ENCODE results near the gene SLC39A11.

The SLC39A11 gene

DNA sequence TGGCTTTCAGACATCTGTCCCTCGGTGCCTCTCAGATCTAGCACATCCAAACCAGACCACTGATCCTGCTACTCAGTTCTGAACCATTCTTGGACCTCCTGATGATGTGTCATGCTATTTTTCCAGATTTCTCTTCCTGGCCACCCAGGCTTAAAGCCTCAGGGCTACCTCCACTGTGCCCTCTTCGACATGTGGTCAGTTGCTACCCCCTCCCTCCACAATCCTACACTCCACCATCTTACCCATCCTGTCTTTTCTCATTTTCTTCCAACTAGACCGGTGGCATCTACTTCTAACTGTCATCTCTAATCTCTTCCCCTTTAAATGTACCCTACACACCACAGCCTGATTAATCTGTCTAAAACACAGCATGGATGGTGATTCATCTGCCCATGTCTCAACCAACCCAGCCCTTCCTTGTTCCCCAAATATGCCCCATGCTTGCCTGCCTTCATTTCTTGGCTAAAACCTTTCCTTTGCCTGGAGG lies 478.6 kb downstream of the SLC39A11 start:
- DNase-seq (ENCODE audit: extremely low read depth in 1 of 2, low read depth in 1 of 2), result no peak

DNA sequence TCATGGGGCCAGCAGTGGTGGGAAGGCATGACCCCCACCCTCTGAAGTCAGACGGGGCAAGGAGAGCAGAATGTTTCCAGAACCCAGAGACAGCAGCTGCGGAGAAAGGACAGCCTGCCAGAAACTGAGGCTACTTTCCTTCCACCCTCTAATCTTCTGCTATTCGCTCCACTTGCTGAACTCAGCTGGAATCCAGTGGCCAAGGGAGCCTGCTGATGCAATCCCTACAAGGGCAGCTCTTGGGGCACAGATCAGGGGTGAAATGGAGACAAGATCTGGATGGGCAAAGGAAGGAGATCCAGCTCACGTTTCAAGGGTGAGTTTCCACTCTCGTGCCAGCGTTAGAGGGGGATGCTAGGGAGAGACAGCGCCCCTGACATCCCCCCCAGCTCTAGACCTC lies 479.1 kb downstream of the SLC39A11 start:
- DNase-seq (ENCODE audit: extremely low read depth in 1 of 2, low read depth in 1 of 2), result no peak

DNA sequence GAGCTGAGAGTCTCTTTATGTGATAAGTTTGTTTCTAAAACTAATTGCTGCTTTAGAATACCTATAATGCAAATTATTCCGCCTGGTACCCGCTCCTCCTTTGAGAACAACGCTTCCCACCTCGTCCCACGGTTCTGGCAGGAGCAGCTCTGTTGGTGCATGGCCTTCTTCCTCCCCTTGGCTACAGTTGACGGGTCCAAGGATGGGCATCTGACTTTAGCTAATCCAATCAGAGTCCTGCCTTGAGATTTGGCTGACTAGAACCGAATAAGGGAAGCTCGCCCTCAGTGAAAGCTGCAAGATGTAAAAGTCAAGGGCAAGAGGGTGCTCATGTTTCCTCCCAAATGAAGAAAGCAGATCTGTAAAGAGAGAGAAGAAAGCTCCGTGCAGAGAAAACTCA lies 481.3 kb downstream of the SLC39A11 start:
- no peak for DNase-seq (ENCODE audit: extremely low read depth in 1 of 2, low read depth in 1 of 2)

DNA sequence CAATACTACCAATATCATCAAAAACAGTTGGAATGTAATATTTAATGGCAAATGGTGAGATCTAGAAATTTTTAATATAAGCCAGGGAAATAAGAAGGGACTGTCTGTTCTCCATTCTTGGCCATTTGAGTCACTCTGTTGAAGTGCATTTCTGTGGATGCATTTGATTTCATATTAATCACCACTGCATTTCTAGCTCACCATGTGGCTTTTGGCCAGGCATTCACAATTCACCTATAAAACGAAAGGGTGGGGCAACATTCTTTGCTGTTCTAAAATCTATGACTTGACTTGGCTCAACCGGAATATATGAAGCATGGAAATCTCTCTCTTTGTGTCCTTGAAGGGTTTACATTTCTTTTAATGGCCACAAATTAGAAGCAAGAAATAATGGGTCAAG lies 483.0 kb downstream of the SLC39A11 start:
- DNase-seq (ENCODE audit: extremely low read depth in 1 of 2, low read depth in 1 of 2), result no peak

DNA sequence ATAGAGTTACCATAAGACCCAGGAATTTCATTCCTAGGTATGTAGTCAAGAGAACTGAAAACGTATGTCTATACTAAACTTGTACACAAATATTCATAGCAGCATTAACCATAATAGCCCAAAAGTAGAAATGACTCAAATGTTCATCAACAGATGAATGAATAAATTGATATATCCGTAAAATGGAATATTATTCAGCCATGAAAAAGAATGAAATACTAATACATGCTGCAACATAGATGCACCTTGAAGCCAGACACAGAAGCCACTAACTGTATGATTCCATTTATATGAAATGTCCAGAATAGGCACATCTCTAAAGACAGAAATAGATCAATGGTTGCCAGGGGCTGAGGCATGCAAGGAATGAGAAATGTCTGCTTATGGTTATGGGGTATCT lies 484.1 kb downstream of the SLC39A11 start:
- no peak for DNase-seq (ENCODE audit: extremely low read depth in 1 of 2, low read depth in 1 of 2)

DNA sequence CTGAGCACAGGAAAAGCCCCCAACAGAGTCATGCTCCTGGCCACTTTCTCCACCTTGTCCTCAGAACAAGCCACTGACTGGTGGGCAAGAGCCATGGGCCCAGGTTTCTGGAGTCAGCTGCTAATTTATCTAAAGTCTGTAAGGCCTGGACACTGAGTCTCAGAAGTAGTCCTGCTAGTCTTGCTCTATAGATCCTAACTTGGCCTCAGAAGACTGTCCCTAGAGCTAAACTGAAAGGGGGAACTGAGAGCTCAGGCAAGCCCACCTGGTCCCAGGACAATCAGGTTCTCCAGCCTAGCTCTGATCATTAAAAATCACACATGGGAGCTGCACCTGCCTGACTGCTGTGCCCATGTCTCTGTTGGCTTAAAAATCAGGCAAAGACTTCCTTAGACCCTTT lies 485.8 kb downstream of the SLC39A11 start:
- DNase-seq (ENCODE audit: extremely low read depth in 1 of 2, low read depth in 1 of 2), result no peak

DNA sequence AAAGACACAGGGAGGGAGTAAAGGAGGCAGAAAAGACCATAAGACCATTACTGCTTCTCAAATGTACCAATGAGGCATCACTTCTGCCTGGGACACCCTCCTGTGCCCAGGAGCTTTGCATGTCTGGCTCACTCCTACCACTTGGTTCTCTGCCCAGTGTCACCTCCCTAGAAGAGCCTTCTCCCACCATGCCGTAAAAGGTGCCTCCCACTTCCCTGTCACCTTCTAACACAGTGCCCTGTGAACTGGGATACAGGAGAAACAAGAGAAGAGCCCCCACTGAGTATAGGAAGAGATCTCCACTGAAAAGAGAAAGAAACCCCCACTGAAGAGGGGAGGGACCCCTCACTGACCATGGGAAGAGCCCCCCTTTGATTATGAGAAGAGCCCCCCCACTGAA lies 486.9 kb downstream of the SLC39A11 start:
- DNase-seq (ENCODE audit: extremely low read depth in 1 of 2, low read depth in 1 of 2), result no peak

DNA sequence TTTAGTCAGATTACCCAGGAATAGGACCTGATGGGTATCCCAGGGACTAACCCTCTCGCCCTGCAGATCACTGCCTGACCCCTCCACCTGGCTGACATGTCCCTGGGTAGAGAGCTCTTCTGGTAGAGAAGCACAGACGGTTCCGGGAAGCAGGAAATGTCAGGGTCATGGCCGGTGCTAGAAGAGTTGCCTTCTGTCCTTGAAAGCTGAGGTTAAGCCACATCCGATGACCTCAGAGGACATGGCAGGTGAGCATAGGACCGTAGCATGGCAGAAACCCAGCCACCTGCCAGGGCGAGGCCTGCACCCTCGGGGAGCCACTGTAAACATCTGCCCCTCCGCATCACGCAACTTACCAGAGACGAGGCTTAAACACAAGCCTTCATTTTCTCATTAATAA lies 488.0 kb downstream of the SLC39A11 start:
- DNase-seq (ENCODE audit: extremely low read depth in 1 of 2, low read depth in 1 of 2), result no peak

DNA sequence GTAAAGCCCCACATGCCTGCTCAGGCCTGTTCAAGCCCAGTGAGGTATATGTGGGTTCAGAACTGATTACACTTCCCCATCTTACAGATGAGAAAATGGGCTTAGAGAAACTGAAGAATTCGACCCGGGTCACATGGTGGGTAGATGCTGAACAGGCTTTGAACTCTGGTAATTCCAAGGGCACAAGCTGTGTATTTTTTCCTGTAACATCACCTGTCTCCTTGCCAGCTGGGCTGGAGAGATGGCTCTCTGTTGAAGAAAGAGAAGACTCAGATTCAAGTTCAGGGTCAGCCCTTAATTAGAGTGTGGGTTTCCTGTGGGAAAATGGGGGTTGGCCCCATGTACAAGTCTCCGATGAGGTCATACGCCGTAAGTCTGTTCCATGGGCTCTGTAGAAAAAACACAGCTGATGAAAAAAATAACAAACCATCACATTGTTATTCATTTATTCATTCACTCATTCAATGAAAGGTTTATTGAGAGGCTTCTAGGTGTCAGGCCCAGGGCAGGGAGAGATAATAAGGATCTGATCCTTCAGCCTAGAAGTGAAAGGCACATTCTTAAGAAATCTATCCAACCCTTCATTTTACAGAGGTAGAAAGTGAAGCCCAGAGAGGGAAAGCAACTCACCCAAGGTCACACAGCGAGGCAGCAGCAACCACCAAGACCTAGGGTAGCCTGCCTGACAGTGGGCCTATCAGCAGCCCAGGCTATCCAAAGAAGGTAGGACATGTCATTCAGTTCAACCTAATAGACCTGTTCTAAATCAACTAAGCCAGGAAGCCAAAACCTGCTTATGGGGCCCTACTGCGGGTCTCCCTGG lies 488.9 kb downstream of the SLC39A11 start:
- DNase-seq (ENCODE audit: extremely low read depth in 1 of 2, low read depth in 1 of 2), result no peak

DNA sequence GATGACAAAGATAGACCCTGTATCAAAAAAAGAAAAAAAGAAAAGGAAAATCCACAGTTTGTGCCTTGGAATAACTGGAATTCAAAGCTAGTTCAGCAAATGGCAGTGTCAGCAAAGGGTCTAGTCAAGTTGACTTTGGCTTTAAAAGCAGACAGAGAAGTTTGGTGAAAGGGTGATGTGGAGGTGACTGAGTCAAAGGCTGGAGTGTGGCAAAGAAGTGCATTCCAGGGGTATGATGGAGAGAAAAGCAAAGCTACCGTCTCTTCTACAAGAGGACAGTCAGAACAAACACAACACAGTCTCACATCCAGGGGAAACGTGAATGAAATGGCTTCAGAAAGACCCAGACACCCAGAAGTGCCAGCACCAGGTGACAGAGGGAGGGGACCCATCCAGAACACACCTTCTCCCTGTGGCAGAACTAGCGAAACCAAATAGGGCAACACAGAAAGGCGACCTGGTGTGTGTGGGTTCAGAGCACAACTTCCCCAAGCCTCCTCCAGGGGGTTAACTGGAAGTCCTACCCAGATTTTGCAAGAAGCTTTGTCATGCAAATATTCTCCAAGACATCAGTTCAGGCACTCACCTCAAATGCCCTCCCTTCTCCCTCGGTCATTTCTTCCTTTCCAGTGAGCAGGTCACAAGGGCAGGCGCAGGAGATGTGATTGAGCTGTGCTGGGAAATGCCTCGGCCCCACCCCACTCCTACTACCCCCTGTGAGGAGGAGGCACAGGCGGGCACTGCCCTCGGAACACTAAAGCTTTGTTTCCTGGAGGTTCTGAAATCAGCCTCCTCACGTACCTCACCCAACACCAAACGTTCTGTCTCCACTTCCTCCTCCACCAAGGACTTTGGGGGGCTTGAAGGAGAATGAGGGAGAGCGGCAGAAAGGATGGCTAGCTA lies 489.7 kb downstream of the SLC39A11 start:
- no peak for DNase-seq (ENCODE audit: extremely low read depth in 1 of 2, low read depth in 1 of 2)

DNA sequence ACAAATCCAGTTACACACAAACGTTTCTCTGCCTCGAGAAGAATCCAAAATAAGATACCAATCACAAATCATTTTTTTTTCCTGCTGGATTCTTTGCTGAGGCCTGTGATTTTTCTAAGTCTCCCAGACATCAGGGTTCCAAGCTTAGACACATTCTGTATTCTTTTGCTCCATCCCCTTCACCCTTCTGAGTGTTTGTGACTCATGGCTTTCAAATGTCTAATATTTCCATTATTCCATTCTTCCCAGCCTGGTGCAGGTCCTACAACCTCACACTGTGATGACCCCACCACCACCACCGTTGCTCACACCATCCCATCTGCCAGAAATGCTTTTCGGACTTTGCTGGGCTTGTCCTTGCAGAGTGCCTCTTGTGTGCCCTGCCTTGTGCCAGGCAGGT lies 491.6 kb downstream of the SLC39A11 start:
- DNase-seq (ENCODE audit: extremely low read depth in 1 of 2, low read depth in 1 of 2), result no peak

DNA sequence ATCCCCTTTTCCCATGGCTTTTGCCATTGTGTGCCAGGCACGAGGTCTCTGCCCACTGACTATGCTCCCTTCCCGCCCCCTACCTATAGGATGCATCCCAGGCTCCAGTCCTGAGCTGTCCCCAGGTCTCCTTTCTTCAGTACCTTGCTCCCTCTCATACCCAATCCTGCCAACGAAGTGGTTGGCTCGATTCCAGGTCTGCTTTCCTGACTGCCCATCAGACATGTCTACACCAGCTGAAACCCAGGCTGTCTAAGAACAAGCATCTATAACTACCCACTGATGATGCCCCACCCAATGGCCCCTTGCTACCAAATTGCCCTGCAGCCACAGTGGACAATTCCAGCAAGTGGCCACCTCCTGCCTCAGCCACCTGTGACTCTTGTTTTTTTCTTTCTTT lies 492.6 kb downstream of the SLC39A11 start:
- DNase-seq (ENCODE audit: extremely low read depth in 1 of 2, low read depth in 1 of 2), result no peak

DNA sequence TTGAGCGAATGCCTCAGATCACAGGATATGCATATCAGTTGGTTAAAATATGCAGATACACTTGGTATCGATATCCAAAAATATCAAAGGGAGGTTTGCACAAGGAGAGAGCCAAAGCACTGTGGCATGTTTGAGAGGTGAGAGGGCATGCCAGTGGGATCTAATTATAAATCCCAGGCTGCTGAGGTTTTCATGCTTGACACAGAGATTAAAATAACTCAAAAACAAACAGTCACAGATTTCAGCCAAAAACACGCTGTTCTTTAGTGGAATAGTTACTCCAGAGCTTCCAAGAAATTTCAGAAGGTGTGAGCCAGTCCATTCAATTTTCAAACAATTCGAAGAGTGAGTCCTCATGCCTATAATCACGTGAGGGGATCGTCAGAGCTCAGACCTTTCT lies 493.8 kb downstream of the SLC39A11 start:
- DNase-seq (ENCODE audit: extremely low read depth in 1 of 2, low read depth in 1 of 2), result no peak

DNA sequence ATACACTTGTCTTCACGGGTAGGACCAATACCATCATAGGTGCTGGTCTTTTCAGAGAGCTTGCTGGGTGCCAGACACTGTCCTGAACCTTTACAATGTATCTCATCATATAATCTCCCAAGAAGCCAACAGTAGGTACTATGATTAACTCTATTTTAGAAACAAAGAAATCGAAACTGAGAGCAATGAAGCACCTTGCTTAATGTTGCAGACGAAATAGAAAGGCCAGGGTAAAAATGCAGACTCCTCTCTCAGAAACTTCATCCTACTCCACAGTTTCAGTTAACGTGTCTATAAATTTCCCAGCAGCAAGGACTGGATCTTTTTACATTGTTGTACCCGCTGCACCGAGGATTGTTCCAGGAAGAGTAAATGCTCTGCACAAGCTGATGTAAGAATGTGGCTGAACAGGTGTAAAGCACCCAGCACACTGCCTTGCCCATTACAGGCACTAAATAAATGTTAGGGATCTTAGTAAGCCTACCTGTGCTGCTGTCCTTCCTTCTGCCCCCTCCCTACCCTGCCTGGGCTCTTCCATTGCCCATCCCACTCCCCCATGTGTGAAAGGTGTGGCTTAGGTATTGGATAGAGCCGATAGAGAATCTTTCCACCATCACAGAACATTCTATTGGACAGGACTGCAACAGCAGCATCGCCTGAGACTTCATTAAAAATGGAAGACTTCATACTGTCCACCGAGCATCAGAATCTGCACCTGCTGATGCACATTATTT lies 495.0 kb downstream of the SLC39A11 start:
- no peak for DNase-seq (ENCODE audit: extremely low read depth in 1 of 2, low read depth in 1 of 2)

All from stimulated activated CD8-positive, alpha-beta memory T cell treated with anti-CD3 and anti-CD28 coated beads, Interleukin-7, amount 100 ng/mL, for 48 hours (primary cell).